Panc1 (cell line): ENCODE data around the gene TTC39B.

Experiments
- CTCF ChIP-seq: fragments of 450-650 bp; IDR thresholded peaks from 2 replicates; pipeline ENCODE4 v1.5.1; 2017; ENCODE audit warnings: mild to moderate bottlenecking
- POLR2AphosphoS5 ChIP-seq: IDR thresholded peaks from 2 replicates; pipeline ENCODE4 v1.6.1; 2012; ENCODE audit warnings: mild to moderate bottlenecking, low read depth, low read length, moderate library complexity
- REST ChIP-seq, 2 experiments: IDR thresholded peaks; 2 replicates each; pipeline ENCODE4 v1.6.1; 2011 to 2012; ENCODE audit warnings: low read depth in 2 of 2, control low read depth in 1 of 2, low read length in 1 of 2, mild to moderate bottlenecking in 1 of 2, moderate library complexity in 1 of 2; ENCODE audit not compliant: insufficient read depth in 1 of 2

GRCh38 chr9:15176836-15177235 lies 130.2 kb downstream of the TTC39B start:
- no peak for TF ChIP-seq CTCF
- no peak for TF ChIP-seq POLR2AphosphoS5
- TF ChIP-seq REST (IDR thresholded peaks at IDR 0.05; ENCODE audit: insufficient read depth in 1 of 2, low read depth in 2 of 2, low read length in 1 of 2), result no peak
